Spleen (tissue), 11 donors: ENCODE data around the gene KRR1. TPM values are rescaled to one million over a fixed set of nuclear protein-coding genes. Genes with fewer than 3 reads are reported as not detected.

ENCODE experiments used
- DNase-seq: peaks from one replicate; pipeline ENCODE4 v3.0.0-alpha.2; 2020
- H3K27ac ChIP-seq, 8 donors: fragments of 200-600 bp; sonication (generic) in 7 of 8; 1 replicate in 4 of 8; 2 replicates in 4 of 8; pipeline versions ENCODE4 v1.5.0 to v1.8.0; 2016 to 2021; ENCODE audit warnings: inconsistent platforms in 4 of 8, mild to moderate bottlenecking in 4 of 8, moderate library complexity in 1 of 8
- H3K27me3 ChIP-seq, 7 donors: fragments of 200-600 bp; sonication (generic) in 6 of 7; replicated peaks in 1 of 7; 1 replicate in 4 of 7; 2 replicates in 3 of 7; pipeline versions ENCODE4 v1.5.0 to v1.8.0; 2016 to 2021; ENCODE audit warnings: inconsistent platforms in 3 of 7, mild to moderate bottlenecking in 1 of 7
- H3K36me3 ChIP-seq, 6 donors: fragments of 200-600 bp; sonication (generic) in 5 of 6; 1 replicate in 4 of 6; 2 replicates in 2 of 6; pipeline versions ENCODE4 v1.5.0 to v1.8.0; 2016 to 2021; ENCODE audit warnings: inconsistent platforms in 2 of 6
- H3K4me1 ChIP-seq, 6 donors: fragments of 200-600 bp; sonication (generic) in 5 of 6; 1 replicate in 3 of 6; 2 replicates in 3 of 6; pipeline versions ENCODE4 v1.5.0 to v1.8.0; 2016 to 2021; ENCODE audit warnings: inconsistent platforms in 3 of 6
- H3K4me3 ChIP-seq, 8 donors: fragments of 200-600 bp; sonication (generic) in 7 of 8; 1 replicate in 4 of 8; 2 replicates in 4 of 8; pipeline versions ENCODE4 v1.5.0 to v1.8.0; 2016 to 2021; ENCODE audit warnings: inconsistent platforms in 4 of 8, mild to moderate bottlenecking in 4 of 8, moderate library complexity in 2 of 8
- H3K9me3 ChIP-seq, 8 donors: fragments of 200-600 bp; sonication (generic) in 7 of 8; 1 replicate in 4 of 8; 2 replicates in 4 of 8; pipeline versions ENCODE4 v1.5.0 to v1.8.0; 2016 to 2021; ENCODE audit warnings: inconsistent platforms in 4 of 8
- POLR2A ChIP-seq, 3 donors: fragments of 450-650 bp; IDR thresholded peaks; one replicate each; pipeline ENCODE4 v1.5.1; 2017; ENCODE audit warnings: antibody characterized with exemption in 3 of 3, mild to moderate bottlenecking in 1 of 3
- POLR2AphosphoS5 ChIP-seq, 3 donors: sonication (generic); formaldehyde crosslinking; IDR thresholded peaks; one replicate each; pipeline ENCODE4 v1.5.1; 2017; ENCODE audit warnings: antibody characterized with exemption in 3 of 3
- WGBS, 5 donors: extraction: QIAGEN DNeasy Blood & Tissue Kit in 3 of 5; methylation state at CpG; one replicate each; pipeline versions ENCODE4 v1.1.5 to v1.1.7; 2013 to 2018; 5-methylcytosine and 5-hydroxymethylcytosine counted together
- intact Hi-C: fragments of 100-400 bp; cut with DNase I; formaldehyde crosslinking; loops from one replicate; pipeline ENCODE4 v1.15.0; 2023; ENCODE audit warnings: low total_unique reads
- polyA plus RNA-seq, 3 donors: library from polyadenylated mRNA; stranded (reverse); fragments of 200-250 nt; gene quantifications; one replicate each; pipeline ENCODE4 v1.2.1, GENCODE V29; 2013
- total RNA-seq, 7 donors: library from RNA; depleted of rRNA in 3 of 7; stranded (reverse); fragments of >200 nt in 3 of 7; fragmentation: NEBNext Ultra II Directional in 4 of 7; extraction: Animal tissue kit (Norgen Biotek cat#: 25700) in 4 of 7; gene quantifications; one replicate each; pipeline versions ENCODE4 v1.1.0 to v1.2.1, GENCODE V29; 2016 to 2021
- TF ChIP-seq, protein P1 (sequence below), 11 experiments: fragments of 200-600 bp in 7 of 11; fragments of 450-650 bp in 4 of 11; sonication (generic) in 4 of 11; IDR thresholded peaks in 8 of 11; conservative IDR thresholded peaks in 3 of 11; 1 replicate in 7 of 11; 2 replicates in 4 of 11; pipeline versions ENCODE4 v1.4.0 to v1.8.0; 2016 to 2021; ENCODE audit warnings: antibody characterized with exemption in 11 of 11, inconsistent platforms in 4 of 11, mild to moderate bottlenecking in 1 of 11
- donor health status: healthy with polysubstance abuse.
- donor health status: DM: no; HTN: no; CAD: no; lungs with moderate emphysema.
- donor health status: DM: no; HTN: no; CAD: no.
- donor health status: Bipolar disorder and iron deficiency.
- donor health status: healthy.
- donor health status: DM: no; HTN: no; CAD: no.
- donor health status: DM: yes; HTN: yes; CAD: no.

Gene KRR1
- total and polyA plus RNA-seq, 10 donors, result 11.2 to 51.2 (median 43.0) TPM

GRCh38 chr12:75533239-75533638 lies 21.8 kb upstream of the KRR1 start:
- no peaks in the 10 kb centered on the region for H3K9me3 ChIP-seq
- H3K27ac ChIP-seq, result no peak overlapping the region
- TF ChIP-seq POLR2AphosphoS5 (IDR thresholded peaks at IDR 0.05), result no peak
- no peak for DNase-seq
- intact Hi-C loops, result no loop called here
- WGBS, 5 donors, result 87 to 97% (median 95%) methylated on average over 2 of the region's 2 CpGs
- H3K4me3 ChIP-seq, result no peak overlapping the region
- H3K27me3 ChIP-seq, result no peaks in the 10 kb centered on the region
- no peaks in the 10 kb centered on the region for H3K4me1 ChIP-seq
- no peaks in the 10 kb centered on the region for H3K36me3 ChIP-seq

DNA sequence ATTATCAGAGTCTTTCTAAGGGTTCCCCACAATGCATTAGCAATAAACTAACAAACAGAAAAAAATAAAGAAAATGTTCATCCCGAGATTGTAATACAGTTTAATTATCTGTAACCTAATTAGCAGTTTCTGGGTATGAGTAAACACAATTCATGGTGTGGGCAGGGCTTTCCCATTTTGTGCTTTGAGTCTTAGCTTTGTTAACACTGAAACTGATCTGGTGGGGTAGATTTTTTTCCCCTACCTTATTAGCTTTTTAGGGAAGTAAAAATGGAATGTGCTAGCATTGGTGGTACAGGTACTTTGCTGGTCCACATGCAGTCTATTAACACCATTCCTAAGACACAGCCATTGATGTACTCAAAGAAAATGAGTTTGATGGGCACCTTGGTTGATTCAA lies 18.4 kb upstream of the KRR1 start:
- Histone ChIP-seq H3K9me3 (no peaks in the 10 kb centered on the region), H3K36me3 (no peaks in the 10 kb centered on the region), H3K4me1 (peaks cover 0 to 9% (median 7%) of the 10 kb centered on the region in 6 donors), H3K4me3 (no peak overlapping the region), H3K27me3 (no peaks in the 10 kb centered on the region), H3K27ac (no peak overlapping the region)
- intact Hi-C loops, result loop anchor here (10.0 kb wide), 1 partner anchor 815 kb away; the partner anchor contains the start of gene BBS10
- TF ChIP-seq, protein P1, sequence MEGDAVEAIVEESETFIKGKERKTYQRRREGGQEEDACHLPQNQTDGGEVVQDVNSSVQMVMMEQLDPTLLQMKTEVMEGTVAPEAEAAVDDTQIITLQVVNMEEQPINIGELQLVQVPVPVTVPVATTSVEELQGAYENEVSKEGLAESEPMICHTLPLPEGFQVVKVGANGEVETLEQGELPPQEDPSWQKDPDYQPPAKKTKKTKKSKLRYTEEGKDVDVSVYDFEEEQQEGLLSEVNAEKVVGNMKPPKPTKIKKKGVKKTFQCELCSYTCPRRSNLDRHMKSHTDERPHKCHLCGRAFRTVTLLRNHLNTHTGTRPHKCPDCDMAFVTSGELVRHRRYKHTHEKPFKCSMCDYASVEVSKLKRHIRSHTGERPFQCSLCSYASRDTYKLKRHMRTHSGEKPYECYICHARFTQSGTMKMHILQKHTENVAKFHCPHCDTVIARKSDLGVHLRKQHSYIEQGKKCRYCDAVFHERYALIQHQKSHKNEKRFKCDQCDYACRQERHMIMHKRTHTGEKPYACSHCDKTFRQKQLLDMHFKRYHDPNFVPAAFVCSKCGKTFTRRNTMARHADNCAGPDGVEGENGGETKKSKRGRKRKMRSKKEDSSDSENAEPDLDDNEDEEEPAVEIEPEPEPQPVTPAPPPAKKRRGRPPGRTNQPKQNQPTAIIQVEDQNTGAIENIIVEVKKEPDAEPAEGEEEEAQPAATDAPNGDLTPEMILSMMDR (IDR thresholded peaks at IDR 0.05 in 8 of 11, conservative IDR thresholded peaks at IDR 0.05 in 3 of 11), result no peak
- TF ChIP-seq POLR2AphosphoS5 (IDR thresholded peaks at IDR 0.05), result no peak
- no peak for TF ChIP-seq POLR2A (IDR thresholded peaks at IDR 0.05)
- WGBS, 5 donors, result 57 to 80% (median 69%) methylated on average over 1 of the region's 1 CpG
- DNase-seq, result no peak

DNA sequence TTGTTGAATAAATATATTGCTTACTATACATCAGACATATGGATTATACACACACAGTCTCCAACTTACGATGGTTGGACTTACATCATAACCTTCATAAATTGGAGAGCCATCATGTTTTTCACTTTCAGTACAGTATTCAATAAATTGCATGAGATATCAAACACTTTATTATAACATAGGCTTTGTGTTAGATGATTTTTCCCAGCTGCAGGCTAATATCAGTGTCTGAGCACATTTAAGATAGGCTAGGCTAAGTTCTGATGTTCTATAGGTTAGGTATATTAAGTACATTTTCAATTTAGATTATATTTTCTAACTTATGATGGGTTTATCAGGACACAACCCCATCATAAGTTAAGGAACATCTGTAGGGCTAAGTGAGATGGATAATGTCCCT lies 17.9 kb upstream of the KRR1 start:
- DNase-seq, result no peak
- WGBS, 5 donors, result 84 to 94% (median 92%) methylated on average over 1 of the region's 1 CpG

DNA sequence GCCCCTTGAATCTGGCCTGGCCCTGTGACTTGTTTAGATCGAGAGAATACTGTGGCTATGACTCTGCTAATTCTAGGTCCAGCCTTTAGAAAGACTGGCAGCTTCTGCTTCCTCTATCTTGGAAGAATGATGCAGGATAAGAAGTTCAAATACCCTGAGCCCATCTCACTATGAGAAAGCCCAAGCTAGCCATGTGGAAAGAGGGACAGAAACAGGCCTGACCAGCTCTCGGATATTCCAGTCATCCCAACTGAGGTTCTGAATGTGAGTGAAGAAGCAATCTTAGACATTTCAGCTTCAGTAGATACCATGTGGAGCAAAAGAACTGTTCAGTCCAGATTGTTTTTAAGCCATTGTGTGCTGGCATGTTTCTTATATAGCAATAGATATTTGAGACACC lies 17.3 kb upstream of the KRR1 start:
- H3K27ac ChIP-seq, result no peak overlapping the region
- H3K4me3 ChIP-seq, result no peak overlapping the region
- no peaks in the 10 kb centered on the region for H3K36me3 ChIP-seq
- TF ChIP-seq POLR2AphosphoS5 (IDR thresholded peaks at IDR 0.05), result no peak
- TF ChIP-seq POLR2A (IDR thresholded peaks at IDR 0.05), result no peak
- TF ChIP-seq, protein P1 (IDR thresholded peaks at IDR 0.05 in 8 of 11, conservative IDR thresholded peaks at IDR 0.05 in 3 of 11), result no peak
- WGBS, 5 donors, result 60 to 69% (median 62%) methylated on average over 2 of the region's 2 CpGs
- intact Hi-C loops, result loop anchor here (10.0 kb wide), 1 partner anchor 816 kb away; the partner anchor contains the start of gene BBS10
- H3K9me3 ChIP-seq, result no peaks in the 10 kb centered on the region
- H3K27me3 ChIP-seq, result no peaks in the 10 kb centered on the region
- no peak for DNase-seq
- H3K4me1 ChIP-seq, result peaks cover 0 to 9% (median 7%) of the 10 kb centered on the region in 6 donors

More for the DNA sequence above, 17.9 kb upstream of the KRR1 start:
- Histone ChIP-seq H3K27ac (no peak overlapping the region), H3K36me3 (no peaks in the 10 kb centered on the region), H3K27me3 (no peaks in the 10 kb centered on the region), H3K4me3 (no peak overlapping the region), H3K4me1 (peaks cover 0 to 9% (median 7%) of the 10 kb centered on the region in 6 donors), H3K9me3 (no peaks in the 10 kb centered on the region)
- intact Hi-C loops, result loop anchor here (10.0 kb wide), 1 partner anchor 815 kb away; the partner anchor contains the start of gene BBS10
- no peak for TF ChIP-seq POLR2AphosphoS5 (IDR thresholded peaks at IDR 0.05)
- TF ChIP-seq, protein P1 (IDR thresholded peaks at IDR 0.05 in 8 of 11, conservative IDR thresholded peaks at IDR 0.05 in 3 of 11), result no peak
- no peak for TF ChIP-seq POLR2A (IDR thresholded peaks at IDR 0.05)
